Measurements from ENCODE around the gene PHOSPHO1.

PHOSPHO1 gene

GRCh38 chr17:49242813-49243212 is 12.2 kb upstream of the PHOSPHO1 start:
- Histone ChIP-seq H3K9ac (ENCODE audit: low read length) (no peak overlapping the region), H3K27ac (ENCODE audit: low read depth, low read length) (no peak overlapping the region), H3K4me2 (ENCODE audit: low read depth, low read length, poor library complexity, severe bottlenecking) (no peak overlapping the region), H2AFZ (ENCODE audit: low read depth, low read length, severe bottlenecking) (no peak overlapping the region), H3K79me2 (ENCODE audit: insufficient read depth, low read length) (no peaks in the 10 kb centered on the region), H3K9me2 (replicated peaks; ENCODE audit: insufficient read depth, low read length) (no peaks in the 10 kb centered on the region), H3K9me3 (ENCODE audit: insufficient read depth, low read length) (no peaks in the 10 kb centered on the region), H3K4me3 (ENCODE audit: insufficient read depth, low read length, poor library complexity, severe bottlenecking) (no peak overlapping the region), H4K20me1 (ENCODE audit: low read depth, low read length) (no peaks in the 10 kb centered on the region), H3F3A (ENCODE audit: insufficient read depth) (no peaks in the 10 kb centered on the region), H3K27me3 (ENCODE audit: low read length) (no peaks in the 10 kb centered on the region), H3K36me3 (ENCODE audit: low read length) (no peaks in the 10 kb centered on the region)
- TF ChIP-seq CTCF (IDR thresholded peaks at IDR 0.05; ENCODE audit: insufficient read depth, low read length, poor library complexity, severe bottlenecking) (no peak), EZH2phosphoT487 (conservative IDR thresholded peaks at IDR 0.05; ENCODE audit: low read length) (no peak)

- Histone ChIP-seq H3K4me2 (ENCODE audit: low read depth, low read length, poor library complexity, severe bottlenecking) (no peak overlapping the region), H3K9me2 (replicated peaks; ENCODE audit: insufficient read depth, low read length) (no peaks in the 10 kb centered on the region), H2AFZ (ENCODE audit: low read depth, low read length, severe bottlenecking) (no peak overlapping the region), H3K79me2 (ENCODE audit: insufficient read depth, low read length) (no peaks in the 10 kb centered on the region), H3K27me3 (ENCODE audit: low read length) (no peaks in the 10 kb centered on the region), H4K20me1 (ENCODE audit: low read depth, low read length) (no peaks in the 10 kb centered on the region), H3K9ac (ENCODE audit: low read length) (no peak overlapping the region), H3F3A (ENCODE audit: insufficient read depth) (no peaks in the 10 kb centered on the region), H3K9me3 (ENCODE audit: insufficient read depth, low read length) (no peaks in the 10 kb centered on the region), H3K36me3 (ENCODE audit: low read length) (no peaks in the 10 kb centered on the region), H3K27ac (ENCODE audit: low read depth, low read length) (no peak overlapping the region), H3K4me3 (ENCODE audit: insufficient read depth, low read length, poor library complexity, severe bottlenecking) (no peak overlapping the region)
- TF ChIP-seq EZH2phosphoT487 (conservative IDR thresholded peaks at IDR 0.05; ENCODE audit: low read length) (no peak), CTCF (IDR thresholded peaks at IDR 0.05; ENCODE audit: insufficient read depth, low read length, poor library complexity, severe bottlenecking) (no peak)
Measured at GRCh38 chr17:49241692-49242397, 11.3 kb upstream of the PHOSPHO1 start.

- no peak overlapping the region for H2AFZ ChIP-seq (ENCODE audit: low read depth, low read length, severe bottlenecking)
- no peaks in the 10 kb centered on the region for H3F3A ChIP-seq (ENCODE audit: insufficient read depth)
- H3K4me3 ChIP-seq (ENCODE audit: insufficient read depth, low read length, poor library complexity, severe bottlenecking), result no peak overlapping the region
- H3K27me3 ChIP-seq (ENCODE audit: low read length), result no peaks in the 10 kb centered on the region
- TF ChIP-seq EZH2phosphoT487 (conservative IDR thresholded peaks at IDR 0.05; ENCODE audit: low read length) (no peak), CTCF (IDR thresholded peaks at IDR 0.05; ENCODE audit: insufficient read depth, low read length, poor library complexity, severe bottlenecking) (no peak)
- H4K20me1 ChIP-seq (ENCODE audit: low read depth, low read length), result no peaks in the 10 kb centered on the region
- H3K9ac ChIP-seq (ENCODE audit: low read length), result no peak overlapping the region
- no peaks in the 10 kb centered on the region for H3K9me3 ChIP-seq (ENCODE audit: insufficient read depth, low read length)
- no peaks in the 10 kb centered on the region for H3K79me2 ChIP-seq (ENCODE audit: insufficient read depth, low read length)
- H3K36me3 ChIP-seq (ENCODE audit: low read length), result no peaks in the 10 kb centered on the region
- H3K9me2 ChIP-seq (replicated peaks; ENCODE audit: insufficient read depth, low read length), result no peaks in the 10 kb centered on the region
- H3K27ac ChIP-seq (ENCODE audit: low read depth, low read length), result no peak overlapping the region
- H3K4me2 ChIP-seq (ENCODE audit: low read depth, low read length, poor library complexity, severe bottlenecking), result no peak overlapping the region
Measured at GRCh38 chr17:49241040-49241439, 10.5 kb upstream of the PHOSPHO1 start.

All from SU-DHL-6 (cell line).